ENCODE measurements around the gene TNS1.

- no peak for TF ChIP-seq ZNF224 (CRISPR knock-in tag; IDR thresholded peaks at IDR 0.05)
- no peak for TF ChIP-seq TEAD2 (tag; IDR thresholded peaks at IDR 0.05)
- 0 out of 6 replicates have a peak, but pooled peaks of 1 of the 3 experiments have one; percentile 21 for TF ChIP-seq CTCF (IDR thresholded peaks at IDR 0.05 in 2 of 3, conservative IDR thresholded peaks at IDR 0.05 in 1 of 3; ENCODE audit: insufficient read depth in 2 of 3, low read depth in 1 of 3, low read length in 3 of 3)
- TF ChIP-seq SMARCC2 (IDR thresholded peaks at IDR 0.05; ENCODE audit: low read depth), result no peak
- TF ChIP-seq YBX1 (IDR thresholded peaks at IDR 0.05), result no peak
Observed at GRCh38 chr2:217848351-217848957, 154.3 kb downstream of the TNS1 start.

All from K562 (cell line).